AG09309 (cell line): ENCODE measurements around the gene MRPL4.

Experiments
- DNase-seq: peaks from one replicate; pipeline ENCODE4 v3.0.0-alpha.2; 2010; ENCODE audit warnings: low read depth
- H3K4me3 ChIP-seq: 2 replicates; pipeline ENCODE4 v1.5.1; 2011; ENCODE audit warnings: mild to moderate bottlenecking, low read depth, low read length, moderate library complexity; ENCODE audit not compliant: control insufficient read depth
- CTCF ChIP-seq: IDR thresholded peaks from 2 replicates; pipeline ENCODE4 v1.5.1; 2011; ENCODE audit warnings: mild to moderate bottlenecking, low read depth, low read length, inconsistent platforms; ENCODE audit not compliant: insufficient read depth, control insufficient read depth; ENCODE audit errors: missing control alignments

Gene MRPL4

GRCh38 chr19:10211061-10211460 is 41.0 kb upstream of the MRPL4 start:
- H3K4me3 ChIP-seq = no peak overlapping the region
- no peak for DNase-seq
- TF ChIP-seq CTCF = no peak

- DNase-seq = no peak
- no peak for TF ChIP-seq CTCF
- H3K4me3 ChIP-seq = no peak overlapping the region
Observed at GRCh38 chr19:10211691-10212090, 40.3 kb upstream of the MRPL4 start.

- H3K4me3 ChIP-seq = no peak overlapping the region
- DNase-seq = no peak
- TF ChIP-seq CTCF = no peak
Observed at GRCh38 chr19:10214784-10215183, 37.2 kb upstream of the MRPL4 start.

- no peak for DNase-seq
- no peak for TF ChIP-seq CTCF
- H3K4me3 ChIP-seq = no peak overlapping the region
Observed at GRCh38 chr19:10217085-10217484, 34.9 kb upstream of the MRPL4 start.

- H3K4me3 ChIP-seq = no peak overlapping the region
- no peak for DNase-seq
- peak; percentile 41 for TF ChIP-seq CTCF
Observed at GRCh38 chr19:10219678-10220077, 32.3 kb upstream of the MRPL4 start.

GRCh38 chr19:10220695-10221094 is 31.3 kb upstream of the MRPL4 start:
- no peak overlapping the region for H3K4me3 ChIP-seq
- DNase-seq = no peak
- TF ChIP-seq CTCF = no peak
